GM23248 (cell line): Measurements from ENCODE around the gene ALDH4A1. TPM values are rescaled to one million over a fixed set of nuclear protein-coding genes. Genes with fewer than 3 reads are reported as not detected.

Experiments used
- DNase-seq: peaks from one replicate; pipeline ENCODE4 v3.0.0-alpha.2; 2015
- H2AFZ ChIP-seq: fragments of 200-600 bp; sonication (generic); 2 replicates; pipeline ENCODE4 v1.6.1; 2016; ENCODE audit warnings: antibody characterized with exemption
- H3F3A ChIP-seq: fragments of 200-600 bp; sonication (generic); 2 replicates; pipeline ENCODE4 v1.6.1; 2016; ENCODE audit warnings: mild to moderate bottlenecking, antibody characterized with exemption, mixed run types; ENCODE audit not compliant: insufficient read depth
- H3K27ac ChIP-seq: fragments of 200-600 bp; sonication (generic); 2 replicates; pipeline ENCODE4 v1.5.1; 2016; ENCODE audit warnings: mild to moderate bottlenecking
- H3K27me3 ChIP-seq: fragments of 200-600 bp; sonication (generic); replicated peaks from 2 replicates; pipeline ENCODE4 v1.6.1; 2016; ENCODE audit warnings: mild to moderate bottlenecking; ENCODE audit not compliant: insufficient read depth
- H3K36me3 ChIP-seq: fragments of 200-600 bp; sonication (generic); 2 replicates; pipeline ENCODE4 v1.6.1; 2016; ENCODE audit warnings: low read depth, mild to moderate bottlenecking
- H3K4me1 ChIP-seq: fragments of 200-600 bp; sonication (generic); 2 replicates; pipeline ENCODE4 v1.6.1; 2016; ENCODE audit warnings: mild to moderate bottlenecking; ENCODE audit not compliant: insufficient read depth
- H3K4me2 ChIP-seq: fragments of 200-600 bp; sonication (generic); one replicate; pipeline ENCODE4 v1.6.1; 2016; ENCODE audit warnings: mild to moderate bottlenecking; ENCODE audit not compliant: unreplicated experiment
- H3K4me3 ChIP-seq: fragments of 200-600 bp; sonication (generic); 2 replicates; pipeline ENCODE4 v1.5.1; 2016; ENCODE audit warnings: mild to moderate bottlenecking
- H3K79me2 ChIP-seq: fragments of 200-600 bp; sonication (generic); 2 replicates; pipeline ENCODE4 v1.6.1; 2016; ENCODE audit warnings: mild to moderate bottlenecking; ENCODE audit not compliant: insufficient read depth
- H3K9ac ChIP-seq: fragments of 200-600 bp; sonication (generic); 2 replicates; pipeline ENCODE4 v1.6.1; 2016; ENCODE audit warnings: mild to moderate bottlenecking
- H3K9me2 ChIP-seq: fragments of 200-600 bp; sonication (generic); 2 replicates; pipeline ENCODE4 v1.6.1; 2016; ENCODE audit warnings: mixed run types, mild to moderate bottlenecking, moderate library complexity; ENCODE audit not compliant: insufficient read depth
- H3K9me3 ChIP-seq: fragments of 200-600 bp; sonication (generic); one replicate; pipeline ENCODE4 v1.6.1; 2017; ENCODE audit warnings: low read depth
- H4K20me1 ChIP-seq: fragments of 200-600 bp; sonication (generic); 2 replicates; pipeline ENCODE4 v1.6.0; 2016; ENCODE audit not compliant: insufficient read depth
- EZH2 ChIP-seq: fragments of 200-600 bp; sonication (generic); IDR thresholded peaks from 2 replicates; pipeline ENCODE4 v1.6.1; 2018; ENCODE audit warnings: antibody characterized with exemption, mild to moderate bottlenecking; ENCODE audit not compliant: insufficient read depth, poor library complexity, severe bottlenecking
- EZH2phosphoT487 ChIP-seq: fragments of 200-600 bp; sonication (generic); IDR thresholded peaks from 2 replicates; pipeline ENCODE4 v1.6.1; 2018; ENCODE audit warnings: antibody characterized with exemption, moderate library complexity, mild to moderate bottlenecking, low read depth; ENCODE audit not compliant: insufficient read depth
- WGBS, 2 experiments: methylation state at CpG; one replicate each; pipeline ENCODE4 v1.1.6; 2015 to 2017; ENCODE audit warnings: low lambda C conversion rate in 2 of 2, low coverage in 1 of 2; ENCODE audit errors: missing lambda C conversion rate in 2 of 2; 5-methylcytosine and 5-hydroxymethylcytosine counted together
- in situ Hi-C: fragments of 300-500 bp; cut with MboI; formaldehyde crosslinking; loops from 2 replicates; pipeline ENCODE4 v1.15.0; 2020
- polyA plus RNA-seq: library from polyadenylated mRNA; unstranded; fragments of >200 nt; fragmentation: Nextera tagmentation; extraction: Ambion mirVana; gene quantifications from 2 replicates; pipeline ENCODE4 v1.2.1, GENCODE V29; 2016
- total RNA-seq: library from RNA; depleted of rRNA; stranded (reverse); fragments of >200 nt; shearing (Covaris generic); gene quantifications from 2 replicates; pipeline ENCODE4 v1.2.3, GENCODE V29; 2014

The ALDH4A1 gene
- total and polyA plus RNA-seq, 2 experiments from 2014 or later = 10.9 to 13.3 TPM

- Histone ChIP-seq H3K9ac (no peak overlapping the region), H3F3A (peaks cover 11% of the 10 kb centered on the region), H3K27ac (no peak overlapping the region), H3K4me1 (peaks cover 24% of the 10 kb centered on the region), H3K36me3 (no peaks in the 10 kb centered on the region), H4K20me1 (no peaks in the 10 kb centered on the region), H3K4me3 (no peak overlapping the region), H3K9me3 (no peaks in the 10 kb centered on the region), H3K9me2 (no peaks in the 10 kb centered on the region), H3K4me2 (no peak overlapping the region), H3K79me2 (no peaks in the 10 kb centered on the region), H2AFZ (no peak overlapping the region), H3K27me3 (no peaks in the 10 kb centered on the region)
- in situ Hi-C loops = no loop called here
- no peak for DNase-seq
- 32 to 35% methylated on average over 4 of the region's 4 CpGs for WGBS, 2 experiments
- TF ChIP-seq EZH2phosphoT487 (no peak), EZH2 (no peak)
Observed at GRCh38 chr1:18884419-18884717, 18.0 kb downstream of the ALDH4A1 start.

GRCh38 chr1:18883636-18884418 lies 18.5 kb downstream of the ALDH4A1 start:
- Histone ChIP-seq H3K36me3 (no peaks in the 10 kb centered on the region), H3K9me3 (no peaks in the 10 kb centered on the region), H3K79me2 (no peaks in the 10 kb centered on the region), H3K4me3 (no peak overlapping the region), H3K9ac (no peak overlapping the region), H3K9me2 (no peaks in the 10 kb centered on the region), H3K4me1 (peaks cover 24% of the 10 kb centered on the region), H2AFZ (no peak overlapping the region), H3K27ac (no peak overlapping the region), H3F3A (peaks cover 11% of the 10 kb centered on the region), H3K4me2 (no peak overlapping the region), H3K27me3 (no peaks in the 10 kb centered on the region), H4K20me1 (no peaks in the 10 kb centered on the region)
- peak; percentile 81 for DNase-seq
- 29 to 30% methylated on average over 14 of the region's 14 CpGs for WGBS, 2 experiments
- in situ Hi-C loops = no loop called here
- TF ChIP-seq EZH2 (no peak), EZH2phosphoT487 (no peak)

- Histone ChIP-seq H3K9ac (no peak overlapping the region), H3K27ac (no peak overlapping the region), H3K36me3 (no peaks in the 10 kb centered on the region), H3K9me3 (no peaks in the 10 kb centered on the region), H3K4me2 (no peak overlapping the region), H3K79me2 (no peaks in the 10 kb centered on the region), H2AFZ (no peak overlapping the region), H3F3A (peaks cover 11% of the 10 kb centered on the region), H3K9me2 (no peaks in the 10 kb centered on the region), H3K4me3 (no peak overlapping the region), H3K4me1 (peaks cover 24% of the 10 kb centered on the region), H4K20me1 (no peaks in the 10 kb centered on the region), H3K27me3 (no peaks in the 10 kb centered on the region)
- DNase-seq = no peak
- WGBS, 2 experiments = 95 to 96% methylated on average over 23 of the region's 23 CpGs
- in situ Hi-C loops = no loop called here
- TF ChIP-seq EZH2 = no peak
- TF ChIP-seq EZH2phosphoT487 = no peak
Observed at GRCh38 chr1:18883079-18883478, 19.3 kb downstream of the ALDH4A1 start.

- in situ Hi-C loops = no loop called here
- no peaks in the 10 kb centered on the region for H3K36me3 ChIP-seq
- no peaks in the 10 kb centered on the region for H3K9me2 ChIP-seq
- DNase-seq = peak; percentile 91
- no peak overlapping the region for H2AFZ ChIP-seq
- H3K27ac ChIP-seq = peak overlapping the region; percentile 15; the same call in 1 of the 2 replicates
- peaks cover 11% of the 10 kb centered on the region for H3F3A ChIP-seq
- H3K4me2 ChIP-seq = peak overlapping the region; percentile 14
- no peak overlapping the region for H3K9ac ChIP-seq
- no peaks in the 10 kb centered on the region for H3K9me3 ChIP-seq
- 10 to 11% methylated on average over 8 of the region's 8 CpGs for WGBS, 2 experiments
- no peak overlapping the region for H3K4me3 ChIP-seq
- TF ChIP-seq EZH2phosphoT487 (no peak), EZH2 (no peak)
- no peaks in the 10 kb centered on the region for H4K20me1 ChIP-seq
- H3K4me1 ChIP-seq = peaks cover 24% of the 10 kb centered on the region
- no peaks in the 10 kb centered on the region for H3K79me2 ChIP-seq
- no peaks in the 10 kb centered on the region for H3K27me3 ChIP-seq
Observed at GRCh38 chr1:18882486-18882885, 19.9 kb downstream of the ALDH4A1 start.
